HG03196 (cell line): ENCODE data around the gene FASTK.

ENCODE experiments used
- ATAC-seq: cut with Tn5 transposase; IDR thresholded peaks from one replicate; pipeline ENCODE4 v1.9.1; 2021; ENCODE audit not compliant: unreplicated experiment

FASTK gene

DNA sequence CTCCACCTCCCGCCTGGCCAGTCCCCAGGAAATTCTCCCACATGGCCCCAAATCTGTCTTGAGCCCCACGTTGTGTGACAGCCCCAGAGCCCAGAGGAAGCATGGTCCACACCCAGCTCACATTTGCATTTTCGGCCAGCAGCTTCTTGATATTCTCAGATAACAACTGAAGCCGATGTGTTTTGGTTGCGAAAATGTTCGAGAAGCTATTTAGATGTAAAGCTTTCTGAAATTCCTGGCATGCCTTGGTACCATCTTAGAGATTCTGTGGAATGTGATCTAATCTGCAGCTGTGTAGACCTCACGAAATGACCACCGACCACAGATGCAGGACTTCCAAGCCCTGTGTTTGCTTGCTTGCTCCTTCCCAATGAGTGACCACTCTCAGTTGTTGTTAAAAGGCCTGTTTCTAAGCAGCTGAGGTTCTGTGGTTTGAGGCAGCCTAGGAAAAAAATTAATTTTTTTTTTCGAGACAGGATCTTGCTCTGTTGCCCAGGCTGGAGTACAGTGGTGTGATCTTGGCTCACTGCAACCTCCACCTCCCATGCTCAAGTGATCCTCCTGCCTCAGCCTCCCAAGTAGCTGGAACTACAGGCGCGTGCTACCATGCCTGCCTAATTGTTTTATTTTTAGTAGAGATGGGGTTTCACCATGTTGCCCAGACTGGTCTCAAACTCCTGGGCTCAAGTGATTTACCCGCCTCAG is 12.4 kb downstream of the FASTK start:
- ATAC-seq: no peak

GRCh38 chr7:151066273-151066974 is 14.2 kb downstream of the FASTK start:
- no peak for ATAC-seq

GRCh38 chr7:151065516-151065915 is 15.1 kb downstream of the FASTK start:
- ATAC-seq: no peak

GRCh38 chr7:151064993-151065392 is 15.6 kb downstream of the FASTK start:
- no peak for ATAC-seq

DNA sequence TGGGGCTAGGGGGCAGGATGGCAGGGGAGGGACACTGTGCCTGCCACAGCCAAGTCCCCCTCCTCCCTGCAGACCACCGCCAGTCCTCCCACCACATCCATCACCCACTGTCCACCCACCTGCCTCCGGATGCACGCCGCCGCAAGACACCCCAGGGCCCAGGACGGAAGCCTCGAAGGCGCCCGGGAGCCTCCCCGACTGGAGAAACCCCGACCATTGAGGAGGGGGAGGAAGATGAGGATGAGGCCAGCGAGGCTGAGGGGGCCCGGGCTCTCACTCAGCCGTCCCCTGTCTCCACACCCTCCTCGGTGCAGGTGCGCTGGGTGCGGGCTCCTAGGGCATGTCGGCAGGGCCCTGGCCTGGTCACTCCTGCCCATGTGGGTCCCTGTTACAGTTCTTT is 16.2 kb downstream of the FASTK start:
- ATAC-seq: no peak

DNA sequence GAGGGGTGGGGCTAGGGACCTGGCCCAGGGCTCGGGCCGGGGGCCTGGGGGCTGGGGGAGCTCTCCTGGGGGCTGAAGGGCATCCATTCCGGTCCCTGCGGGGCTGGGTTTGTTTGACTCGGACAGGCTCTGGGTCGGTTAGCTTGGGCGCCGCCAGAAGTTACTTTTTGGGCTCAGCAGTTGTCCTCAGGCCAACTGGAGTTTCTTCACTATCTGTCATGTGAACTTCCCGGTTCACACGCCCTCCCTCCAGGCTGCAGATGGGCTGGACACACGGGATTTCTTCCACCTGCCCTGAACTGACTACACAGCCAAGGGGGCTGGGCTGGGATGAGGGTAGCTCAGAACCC is 17.4 kb downstream of the FASTK start:
- ATAC-seq: no peak

DNA sequence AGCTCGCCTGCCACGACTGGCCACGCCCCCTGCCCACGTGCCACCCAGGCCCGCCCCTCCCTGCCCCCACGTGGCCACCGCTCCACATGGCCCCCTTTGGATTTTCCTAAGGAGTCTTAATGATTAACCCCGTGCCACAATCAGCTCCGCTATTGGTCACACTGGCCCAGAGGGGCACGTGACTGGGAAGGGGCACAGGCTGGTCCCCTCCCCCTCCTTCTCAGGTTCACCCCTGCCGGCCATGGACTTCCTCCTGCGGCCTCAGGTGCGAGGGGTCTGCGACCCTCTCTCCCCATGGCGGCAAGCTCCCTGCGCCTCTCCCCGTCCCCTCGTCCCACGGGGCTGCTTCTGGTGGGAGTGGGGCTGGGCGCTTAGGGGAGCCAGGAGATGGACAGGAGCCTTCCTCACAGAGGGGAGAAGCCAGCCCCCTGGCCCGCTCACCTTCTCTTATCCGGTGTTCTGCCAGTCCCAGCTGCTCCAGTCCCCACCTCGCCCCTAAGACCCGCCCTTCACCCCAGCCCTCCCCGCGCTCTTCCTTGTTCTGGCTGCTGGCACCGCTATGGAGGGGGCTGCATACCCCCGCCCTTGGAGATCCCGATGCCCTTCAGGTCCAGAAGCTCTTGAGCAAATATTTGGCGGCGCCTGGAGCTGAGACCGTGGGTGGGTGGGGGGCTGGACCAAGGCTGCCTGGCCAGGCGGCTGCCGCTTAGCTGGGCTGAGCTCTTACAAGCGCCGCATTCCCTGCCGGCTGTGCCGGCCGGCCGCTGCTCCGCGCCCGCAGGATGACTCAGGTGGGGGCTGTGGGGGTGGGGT is 18.0 kb downstream of the FASTK start:
- no peak for ATAC-seq

DNA sequence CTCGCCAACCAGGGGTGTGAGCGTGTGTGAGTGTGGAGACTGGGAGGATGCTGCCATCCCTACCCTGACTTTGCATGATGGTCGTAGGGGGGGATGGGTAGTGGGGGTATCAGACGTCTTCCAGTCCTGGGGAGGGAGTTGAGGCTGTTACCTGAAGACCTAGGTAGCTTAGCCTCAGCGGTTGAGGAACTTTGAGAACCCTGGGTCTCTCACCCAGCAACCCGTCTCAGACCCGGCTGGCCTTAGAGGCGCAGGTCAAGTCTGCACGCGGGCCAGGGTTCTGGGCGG is 18.6 kb downstream of the FASTK start:
- ATAC-seq: no peak

DNA sequence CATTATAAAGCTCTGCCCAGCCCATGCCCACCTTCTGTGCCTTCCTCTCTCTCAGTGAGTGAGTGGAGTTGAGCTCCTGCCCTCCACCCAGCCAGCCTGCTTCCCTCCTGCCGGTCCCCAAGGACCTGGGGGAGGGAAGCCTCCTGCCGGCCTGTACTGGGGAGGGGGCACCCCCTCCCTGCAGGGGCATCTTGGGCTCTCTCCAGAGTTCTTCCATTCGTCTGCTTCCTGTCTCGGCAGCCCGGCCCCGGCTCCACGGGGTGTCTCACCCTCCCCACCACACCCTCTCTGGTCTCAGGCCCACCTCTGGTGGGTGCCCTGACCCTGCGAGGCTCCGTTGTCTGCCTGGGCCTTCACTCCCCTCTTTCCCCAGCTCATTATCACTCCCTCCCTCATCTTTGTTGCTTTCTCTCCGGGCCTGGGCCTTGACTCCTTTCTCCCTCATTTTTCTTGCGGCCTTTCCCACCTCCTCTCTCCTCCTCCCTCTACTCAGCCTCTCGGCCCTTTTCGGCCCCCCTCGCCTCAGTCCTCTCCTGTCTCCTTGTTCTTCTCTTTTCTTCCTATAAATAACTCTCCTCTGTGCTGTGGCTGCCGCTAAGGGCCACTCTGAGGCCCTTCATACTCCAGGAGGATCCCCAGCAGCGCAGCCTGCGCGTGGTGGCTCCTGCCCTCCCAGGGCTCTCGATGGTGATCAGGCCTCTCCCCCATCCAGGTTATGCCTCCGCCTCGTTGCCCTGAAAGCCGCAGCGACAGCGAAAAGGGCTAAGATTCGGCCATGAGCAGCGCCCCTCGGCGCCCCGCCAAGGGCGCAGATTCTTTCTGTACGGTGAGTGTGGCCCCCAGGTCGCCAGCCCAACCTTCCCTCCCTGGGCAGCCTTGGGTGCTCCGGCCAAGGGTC is 19.1 kb downstream of the FASTK start:
- ATAC-seq: no peak

DNA sequence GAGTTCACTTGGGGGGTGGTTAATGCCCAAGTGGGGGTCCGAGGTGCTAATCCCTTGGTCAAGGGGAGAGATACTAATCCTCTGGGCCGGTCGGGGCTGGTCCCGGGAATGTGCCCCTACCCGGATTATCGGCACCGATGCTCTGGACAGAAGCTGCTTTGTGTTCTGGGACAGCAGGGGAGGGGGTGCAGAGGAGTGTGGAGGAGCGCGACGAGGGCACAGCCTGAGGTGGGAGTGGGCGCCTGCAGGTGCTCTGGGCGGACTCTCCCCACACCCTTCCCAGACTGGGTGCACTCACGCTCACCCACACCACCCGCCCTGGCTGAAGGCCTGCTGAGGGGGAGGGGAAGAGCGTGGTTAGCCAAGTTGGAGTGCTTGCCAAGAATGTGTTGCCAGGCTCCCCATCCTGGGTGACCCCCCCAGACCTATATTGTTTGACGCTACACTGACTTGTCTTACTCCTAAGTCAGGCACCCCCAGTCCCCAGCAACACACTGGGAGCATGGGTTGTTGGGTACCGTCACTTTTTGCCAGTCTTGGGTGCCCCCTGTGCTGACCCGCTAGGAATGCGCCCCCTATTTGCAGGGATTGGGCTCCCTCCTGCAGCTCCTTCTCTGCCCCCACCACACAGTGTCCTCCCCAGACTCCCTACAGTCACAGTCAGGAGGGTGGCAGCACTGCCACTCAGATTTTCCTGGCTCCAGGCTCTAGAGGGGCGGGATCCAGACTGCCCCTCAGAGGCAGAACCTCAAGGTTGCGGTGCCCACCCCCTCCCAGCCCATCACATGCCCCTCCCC is 20.0 kb downstream of the FASTK start:
- ATAC-seq: no peak

DNA sequence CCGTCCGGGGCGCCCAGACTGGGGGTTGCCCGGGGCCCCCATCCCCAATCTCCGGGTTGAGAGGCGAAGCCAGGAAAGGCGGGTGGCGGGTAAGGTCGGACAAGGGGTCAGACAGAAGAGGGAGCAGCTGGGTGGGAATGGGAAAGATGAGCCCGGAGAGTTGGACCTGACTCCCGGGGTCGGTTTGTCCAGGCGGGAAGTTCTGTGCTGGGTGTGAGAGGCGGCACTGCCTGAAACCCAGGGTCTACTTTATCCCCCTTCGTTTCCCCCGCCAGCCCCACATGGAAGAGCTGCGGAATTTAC is 20.5 kb downstream of the FASTK start:
- ATAC-seq: no peak

DNA sequence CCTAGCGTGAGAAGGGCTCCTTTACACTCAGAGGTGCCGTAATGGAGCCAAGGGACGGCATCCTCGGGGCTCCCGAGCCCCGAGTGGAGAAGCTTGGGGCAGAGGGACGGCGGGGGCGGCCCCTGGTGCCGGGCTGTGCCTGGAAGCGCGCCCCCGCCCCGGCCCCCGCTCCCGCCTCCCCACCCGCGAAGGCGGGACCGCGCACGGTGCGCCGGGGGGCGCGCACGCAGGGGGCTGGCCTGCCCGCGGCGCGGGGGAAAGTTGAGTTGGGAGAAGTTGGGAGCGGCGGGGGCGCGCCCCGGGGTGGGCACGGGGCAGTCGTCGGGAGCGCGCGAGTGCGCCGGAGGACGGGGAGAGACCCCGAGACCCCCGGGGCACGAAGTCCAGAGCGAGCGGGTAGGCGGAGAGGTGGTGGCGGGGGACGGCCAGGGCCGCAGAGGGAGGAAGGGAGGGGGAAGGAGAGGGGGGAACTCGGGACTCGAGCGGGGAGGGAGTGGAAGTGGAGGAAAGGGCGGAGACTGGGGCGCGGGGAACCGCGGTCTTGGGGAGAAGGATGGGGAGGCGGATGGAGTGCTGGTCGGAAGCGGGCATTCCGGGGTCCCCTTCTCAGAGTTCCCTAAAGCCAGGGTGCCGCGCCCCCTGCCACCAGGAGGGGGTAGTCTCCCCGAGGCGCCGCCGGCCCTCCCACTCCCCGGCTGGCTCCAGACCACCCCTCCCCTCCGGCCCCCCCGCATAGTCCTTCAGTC is 21.1 kb downstream of the FASTK start, which contains the start of gene SLC4A2:
Gene SLC4A2 (plus strand): TSS at position 223 of the 746 bp plus-strand sequence. CDS start 2,399 bp downstream, outside the sequence.
- ATAC-seq: peak; percentile 31

DNA sequence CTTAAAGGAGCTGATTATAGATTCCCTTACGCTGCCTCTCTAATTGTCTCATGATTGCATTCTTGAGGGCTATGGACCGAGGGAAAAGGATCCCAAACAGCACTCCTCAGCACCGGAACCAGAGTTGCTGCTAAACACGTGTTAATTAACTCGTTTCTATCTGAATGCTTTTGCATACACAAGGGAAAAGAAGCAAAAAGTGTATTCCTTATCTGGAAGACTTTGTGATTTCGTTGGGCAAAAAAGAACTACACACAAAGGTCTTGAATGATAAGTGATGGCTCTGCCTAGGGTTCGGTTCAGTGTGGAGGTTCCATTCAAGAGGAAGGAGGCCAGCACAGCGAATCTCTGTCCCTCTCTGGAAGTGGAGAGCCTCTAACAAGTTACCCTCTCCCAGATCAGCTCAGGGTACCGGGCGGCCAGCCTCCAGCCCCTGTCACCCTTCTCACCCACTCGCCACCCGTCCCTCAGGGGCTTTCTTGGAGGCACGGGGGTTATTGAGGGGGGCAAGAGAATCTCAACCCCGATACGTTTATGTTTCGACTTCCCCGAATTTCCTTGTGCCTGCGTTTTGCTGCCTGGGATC is 21.7 kb downstream of the FASTK start:
- no peak for ATAC-seq

DNA sequence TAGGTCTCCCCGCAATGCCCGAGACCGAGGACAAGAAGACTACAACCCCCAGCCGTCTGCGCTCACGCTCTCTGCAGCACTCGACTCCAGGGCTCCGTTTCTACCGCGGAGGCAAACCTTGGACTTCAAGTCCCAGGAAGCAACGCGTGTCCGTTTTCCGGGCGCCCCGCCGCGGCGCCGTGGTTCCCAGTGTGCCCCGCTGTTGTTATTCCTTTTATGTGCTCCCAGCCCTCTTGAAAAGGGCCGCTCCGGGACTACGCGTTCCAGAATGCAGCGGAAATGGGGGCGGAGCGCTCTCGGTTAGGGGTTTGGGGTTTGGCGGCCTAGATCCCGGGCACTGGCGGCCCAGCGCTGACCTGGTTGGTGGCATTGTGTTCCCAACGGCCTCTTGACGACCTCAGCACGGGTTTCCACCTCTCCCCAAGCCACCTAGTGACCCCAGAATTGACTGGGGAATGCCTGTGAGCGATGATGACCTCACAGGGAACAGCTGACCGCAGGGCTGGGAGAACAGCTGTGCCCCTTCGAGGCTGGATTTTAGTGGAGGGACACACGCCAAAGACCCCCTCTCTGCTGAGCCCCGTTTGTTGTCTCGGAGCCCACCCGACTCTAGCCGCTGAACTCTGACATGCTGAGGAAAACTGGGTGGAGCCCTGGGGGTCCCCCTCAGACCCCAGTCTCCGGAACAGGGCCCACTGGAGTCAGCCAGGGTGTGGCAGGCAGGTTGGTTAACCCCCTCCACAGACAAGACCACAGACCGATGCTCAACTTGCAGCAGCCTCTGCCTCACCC is 22.4 kb downstream of the FASTK start:
- ATAC-seq: peak; percentile 84

GRCh38 chr7:151057506-151057988 is 23.1 kb downstream of the FASTK start, which contains the start of gene CDK5:
Gene CDK5, minus strand, starts transcription at chr7:151057897. Its CDS starts 49 bp downstream, at chr7:151057848.
- ATAC-seq: peak; percentile 1

DNA sequence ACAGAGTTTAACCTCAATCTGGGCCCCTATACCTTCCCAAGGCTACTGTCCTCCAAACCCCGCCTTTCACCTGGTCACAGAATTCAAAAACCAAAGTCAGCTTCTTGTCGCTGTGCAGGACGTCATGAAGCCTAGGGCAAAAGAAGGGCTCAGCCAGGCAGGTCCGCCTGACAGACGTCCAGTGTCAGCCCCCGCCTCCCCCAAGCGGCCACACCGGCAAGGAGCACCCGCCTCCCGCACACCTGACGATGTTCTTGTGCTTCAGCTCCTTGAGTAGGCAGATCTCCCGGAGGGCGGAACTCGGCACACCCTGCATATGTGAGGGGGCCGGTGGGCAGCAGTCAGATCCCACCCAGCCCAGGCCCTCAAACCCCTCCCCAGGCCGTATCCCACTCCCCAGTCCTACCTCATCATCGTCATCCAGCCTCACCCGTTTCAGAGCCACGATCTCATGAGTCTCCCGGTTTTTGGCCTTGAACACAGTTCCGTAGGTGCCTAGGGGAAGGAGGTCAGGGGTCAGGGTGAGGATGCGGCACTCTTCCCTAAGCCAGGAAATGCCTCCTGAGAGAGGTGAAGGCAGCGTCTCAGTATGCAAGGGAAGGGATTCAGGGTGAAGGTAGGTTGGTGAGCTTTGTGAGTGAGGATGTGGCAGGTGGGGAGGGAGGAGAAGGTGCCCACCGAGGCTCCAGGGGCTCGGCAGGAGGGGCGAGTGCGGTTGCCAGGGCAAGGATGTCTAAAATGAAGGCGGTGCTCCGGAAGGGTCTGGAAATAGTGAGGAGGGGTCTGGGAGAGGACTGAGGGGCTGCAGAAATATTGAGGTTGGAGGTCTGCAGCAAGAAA is 23.7 kb downstream of the FASTK start:
- no peak for ATAC-seq

DNA sequence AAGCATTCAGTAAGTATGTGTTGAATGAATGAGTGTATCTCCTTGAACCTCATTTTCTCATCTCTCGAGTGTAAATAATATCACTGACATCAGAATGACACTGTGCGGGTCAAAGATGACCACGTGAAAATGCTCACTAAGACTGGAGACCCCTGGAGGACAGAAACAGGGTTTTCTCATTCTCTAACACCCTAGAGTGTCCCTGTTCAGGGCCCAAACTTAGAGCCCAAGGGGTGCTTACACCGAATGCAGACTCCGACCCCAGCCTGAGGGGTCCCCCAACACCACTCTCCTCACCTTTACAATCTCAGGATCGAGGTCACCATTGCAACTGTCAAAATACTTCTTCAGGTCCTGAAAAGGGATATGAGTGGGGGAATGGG is 24.3 kb downstream of the FASTK start:
- ATAC-seq: no peak
